GM23338 (cell line): ENCODE results near the gene GPHN. TPM values are rescaled to one million over a fixed set of nuclear protein-coding genes. Genes with fewer than 3 reads are reported as not detected.

Experiments used
- ATAC-seq: fragments of 200-7000 bp; cut with Tn5 transposase; 3 replicates; pipeline ENCODE4 v1.9.1; 2020
- DNase-seq: peaks from one replicate; pipeline ENCODE4 v3.0.0-alpha.2; 2015; ENCODE audit warnings: low spot score
- H2AFZ ChIP-seq: fragments of 200-600 bp; sonication (generic); 2 replicates; pipeline ENCODE4 v1.8.0; 2016; ENCODE audit warnings: antibody characterized with exemption, mild to moderate bottlenecking, moderate library complexity
- H3F3A ChIP-seq: fragments of 200-600 bp; sonication (generic); replicated peaks from 2 replicates; pipeline ENCODE4 v1.8.0; 2017; ENCODE audit warnings: antibody characterized with exemption, mixed run types, low read depth
- H3K27ac ChIP-seq: fragments of 200-600 bp; sonication (generic); 2 replicates; pipeline ENCODE4 v1.6.1; 2016; ENCODE audit warnings: low read depth
- H3K27me3 ChIP-seq: fragments of 200-600 bp; sonication (generic); 2 replicates; pipeline ENCODE4 v1.8.0; 2016; ENCODE audit warnings: mild to moderate bottlenecking, mixed run types, moderate library complexity; ENCODE audit not compliant: insufficient read depth
- H3K36me3 ChIP-seq: fragments of 200-600 bp; sonication (generic); 2 replicates; pipeline ENCODE4 v1.8.0; 2016; ENCODE audit warnings: mild to moderate bottlenecking; ENCODE audit not compliant: insufficient read depth
- H3K4me1 ChIP-seq: fragments of 200-600 bp; sonication (generic); 2 replicates; pipeline ENCODE4 v1.8.0; 2016; ENCODE audit warnings: mild to moderate bottlenecking, moderate library complexity; ENCODE audit not compliant: insufficient read depth
- H3K4me2 ChIP-seq: fragments of 200-600 bp; sonication (generic); 2 replicates; pipeline ENCODE4 v1.7.1; 2017; ENCODE audit warnings: mixed run types
- H3K4me3 ChIP-seq: fragments of 200-600 bp; sonication (generic); 2 replicates; pipeline ENCODE4 v1.6.1; 2016; ENCODE audit warnings: mixed run types
- H3K79me2 ChIP-seq: fragments of 200-600 bp; sonication (generic); replicated peaks from 2 replicates; pipeline ENCODE4 v1.8.0; 2017; ENCODE audit warnings: mild to moderate bottlenecking; ENCODE audit not compliant: insufficient read depth
- H3K9me2 ChIP-seq: fragments of 200-600 bp; sonication (generic); 2 replicates; pipeline ENCODE4 v1.8.0; 2017; ENCODE audit not compliant: insufficient read depth
- H4K20me1 ChIP-seq: fragments of 200-600 bp; sonication (generic); replicated peaks from 2 replicates; pipeline ENCODE4 v1.8.0; 2017; ENCODE audit warnings: mild to moderate bottlenecking; ENCODE audit not compliant: insufficient read depth
- H3K27ac Mint-ChIP-seq: 2 replicates; pipeline ENCODE4 v1.8.0; 2020; ENCODE audit warnings: inconsistent platforms, mild to moderate bottlenecking, moderate library complexity, mixed read lengths
- H3K27me3 Mint-ChIP-seq: 3 replicates; pipeline ENCODE4 v1.8.0; 2022; ENCODE audit warnings: low read depth, mild to moderate bottlenecking, moderate library complexity, mixed read lengths, inconsistent platforms; ENCODE audit not compliant: insufficient read depth, poor library complexity
- H3K36me3 Mint-ChIP-seq: 3 replicates; pipeline ENCODE4 v1.8.0; 2021; ENCODE audit warnings: low read depth, mild to moderate bottlenecking, inconsistent platforms, moderate library complexity, mixed read lengths
- H3K4me1 Mint-ChIP-seq: 3 replicates; pipeline ENCODE4 v1.8.0; 2020; ENCODE audit warnings: mild to moderate bottlenecking, inconsistent platforms, mixed read lengths
- H3K4me3 Mint-ChIP-seq: 3 replicates; pipeline ENCODE4 v1.8.0; 2021; ENCODE audit warnings: moderate library complexity, mild to moderate bottlenecking, inconsistent platforms, mixed read lengths
- H3K9me3 Mint-ChIP-seq: 3 replicates; pipeline ENCODE4 v1.8.0; 2020; ENCODE audit warnings: moderate library complexity, mild to moderate bottlenecking, inconsistent platforms, mixed read lengths
- CREB1 ChIP-seq: fragments of 250-450 bp; sonication (Bioruptor Pico); IDR thresholded peaks from 2 replicates; pipeline ENCODE4 v1.5.0; 2020; ENCODE audit warnings: low read depth, mild to moderate bottlenecking, moderate library complexity
- CTCF ChIP-seq, 2 experiments: fragments of 200-600 bp in 1 of 2; sonication (generic) in 1 of 2; conservative IDR thresholded peaks; 2 replicates each; pipeline versions ENCODE4 v1.5.1 to v1.6.1; 2016 to 2017; ENCODE audit warnings: antibody characterized with exemption in 2 of 2, low read depth in 2 of 2, mild to moderate bottlenecking in 2 of 2, moderate library complexity in 1 of 2
- ETS1 ChIP-seq: IDR thresholded peaks from 2 replicates; pipeline ENCODE4 v1.6.1; 2016; ENCODE audit warnings: antibody characterized with exemption
- EZH2 ChIP-seq: fragments of 200-600 bp; sonication (generic); IDR thresholded peaks from one replicate; pipeline ENCODE4 v1.8.0; 2017; ENCODE audit warnings: antibody characterized with exemption, mild to moderate bottlenecking, low read depth; ENCODE audit not compliant: unreplicated experiment
- EZH2phosphoT487 ChIP-seq: fragments of 200-600 bp; sonication (generic); IDR thresholded peaks from one replicate; pipeline ENCODE4 v1.8.1; 2018; ENCODE audit warnings: antibody characterized with exemption; ENCODE audit not compliant: unreplicated experiment
- JUNB ChIP-seq: IDR thresholded peaks from one replicate; pipeline ENCODE4 v1.6.1; 2016; ENCODE audit warnings: antibody characterized with exemption; ENCODE audit not compliant: unreplicated experiment
- NANOG ChIP-seq: IDR thresholded peaks from 2 replicates; pipeline ENCODE4 v1.6.1; 2016; ENCODE audit warnings: antibody characterized with exemption, borderline replicate concordance
- POLR2AphosphoS5 ChIP-seq: IDR thresholded peaks from 2 replicates; pipeline ENCODE4 v1.6.1; 2016; ENCODE audit warnings: antibody characterized with exemption, low read depth
- STAT1 ChIP-seq: IDR thresholded peaks from one replicate; pipeline ENCODE4 v1.6.1; 2016; ENCODE audit warnings: antibody characterized with exemption; ENCODE audit not compliant: unreplicated experiment
- ZNF114 ChIP-seq: fragments of 250-450 bp; sonication (Bioruptor Pico); IDR thresholded peaks from 2 replicates; pipeline ENCODE4 v1.5.0; 2020; ENCODE audit warnings: mild to moderate bottlenecking, moderate library complexity
- ZNF331 ChIP-seq: fragments of 250-450 bp; sonication (Bioruptor Pico); IDR thresholded peaks from 2 replicates; pipeline ENCODE4 v1.5.0; 2020; ENCODE audit warnings: low read depth, mild to moderate bottlenecking, moderate library complexity
- polyA plus RNA-seq: library from polyadenylated mRNA; unstranded; fragments of >200 nt; fragmentation: Nextera tagmentation; extraction: Ambion mirVana; gene quantifications from 2 replicates; pipeline ENCODE4 v1.2.1, GENCODE V29; 2016
- total RNA-seq: library from RNA; depleted of rRNA; stranded (reverse); fragments of >200 nt; shearing (Covaris generic); gene quantifications from 2 replicates; pipeline ENCODE4 v1.2.3, GENCODE V29; 2014
- TF ChIP-seq, protein P1 (sequence below): fragments of 250-450 bp; sonication (Bioruptor Pico); IDR thresholded peaks from 2 replicates; pipeline ENCODE4 v1.5.0; 2020; ENCODE audit warnings: mild to moderate bottlenecking, moderate library complexity

GPHN gene
- total and polyA plus RNA-seq, 2 experiments from 2014 or later = 17.6 to 20.6 TPM

DNA sequence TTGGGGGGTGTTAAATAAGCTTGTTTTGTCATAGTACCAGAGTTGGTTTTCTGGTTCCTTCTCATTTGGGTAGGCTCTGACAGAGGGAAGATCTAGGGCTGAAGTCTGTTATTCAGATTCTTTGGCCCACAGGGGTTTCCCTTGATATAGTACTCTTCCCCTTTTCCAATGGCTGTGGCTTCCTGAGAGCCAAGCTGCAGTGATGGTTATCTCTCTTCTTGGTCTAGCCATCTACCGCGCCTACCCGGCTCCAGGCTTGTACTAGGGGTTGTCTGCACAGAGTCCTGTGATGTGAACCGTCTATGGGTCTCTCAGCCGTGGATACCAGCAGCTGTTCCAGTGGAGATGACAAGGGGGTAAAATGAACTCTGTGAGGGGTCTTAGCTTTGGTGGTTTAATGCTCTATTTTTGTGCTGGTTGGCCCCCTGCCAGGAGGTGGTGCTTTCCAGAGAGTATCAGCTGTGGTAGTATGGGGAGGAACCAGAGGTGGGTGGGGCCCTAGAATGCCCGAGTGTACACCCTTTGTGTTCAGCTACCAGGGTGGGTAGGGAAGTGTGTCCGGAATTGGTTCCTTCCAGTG is 209.7 kb downstream of the GPHN start:
- no peaks in the 10 kb centered on the region for H3K36me3 ChIP-seq
- Mint-ChIP-seq H3K4me1 (peaks cover 20% of the 10 kb centered on the region), H3K9me3 (peaks cover 16% of the 10 kb centered on the region), H3K27ac (no peak overlapping the region; the same call in 1 of the 2 replicates), H3K27me3 (no peaks in the 10 kb centered on the region), H3K4me3 (no peak overlapping the region), H3K36me3 (peaks cover 32% of the 10 kb centered on the region; the same call in 2 of the 3 replicates)
- no peak overlapping the region for H3K4me3 ChIP-seq
- H3K4me1 ChIP-seq = peaks cover 7% of the 10 kb centered on the region
- H3K27me3 ChIP-seq = no peaks in the 10 kb centered on the region
- H3K9me2 ChIP-seq = no peaks in the 10 kb centered on the region
- DNase-seq (no peak), ATAC-seq (no peak)
- no peak for TF ChIP-seq POLR2AphosphoS5
- no peak overlapping the region for H2AFZ ChIP-seq
- no peak overlapping the region for H3K4me2 ChIP-seq
- H3K79me2 ChIP-seq = peaks cover 15% of the 10 kb centered on the region
- no peaks in the 10 kb centered on the region for H3F3A ChIP-seq
- H3K27ac ChIP-seq = no peak overlapping the region
- H4K20me1 ChIP-seq = no peaks in the 10 kb centered on the region; the same call in 1 of the 2 replicates

- DNase-seq (no peak), ATAC-seq (no peak)
- Mint-ChIP-seq H3K36me3 (peaks cover 29% of the 10 kb centered on the region), H3K27me3 (peaks cover 4% of the 10 kb centered on the region), H3K4me3 (no peak overlapping the region), H3K27ac (no peak overlapping the region), H3K9me3 (peaks cover 30% of the 10 kb centered on the region), H3K4me1 (no peaks in the 10 kb centered on the region)
- no peaks in the 10 kb centered on the region for H4K20me1 ChIP-seq
- H3K36me3 ChIP-seq = no peaks in the 10 kb centered on the region
- H3K4me1 ChIP-seq = no peaks in the 10 kb centered on the region
- no peaks in the 10 kb centered on the region for H3F3A ChIP-seq
- no peaks in the 10 kb centered on the region for H3K27me3 ChIP-seq
- no peaks in the 10 kb centered on the region for H3K9me2 ChIP-seq
- H3K4me2 ChIP-seq = no peak overlapping the region
- 0 out of 2 replicates have a peak, but pooled peaks cover 3% of the 10 kb centered on the region for H3K79me2 ChIP-seq
- H3K4me3 ChIP-seq = no peak overlapping the region
- H3K27ac ChIP-seq = no peak overlapping the region
- no peak overlapping the region for H2AFZ ChIP-seq
- TF ChIP-seq EZH2 (no peak), CREB1 (no peak), CTCF (conservative IDR thresholded peaks at IDR 0.05; ENCODE audit: low read depth in 2 of 2) (no peak), STAT1 (no peak), ZNF331 (CRISPR knock-in tag) (no peak), EZH2phosphoT487 (no peak), ZNF114 (CRISPR knock-in tag) (no peak), JUNB (no peak), NANOG (no peak), ETS1 (no peak)
- TF ChIP-seq, protein P1, sequence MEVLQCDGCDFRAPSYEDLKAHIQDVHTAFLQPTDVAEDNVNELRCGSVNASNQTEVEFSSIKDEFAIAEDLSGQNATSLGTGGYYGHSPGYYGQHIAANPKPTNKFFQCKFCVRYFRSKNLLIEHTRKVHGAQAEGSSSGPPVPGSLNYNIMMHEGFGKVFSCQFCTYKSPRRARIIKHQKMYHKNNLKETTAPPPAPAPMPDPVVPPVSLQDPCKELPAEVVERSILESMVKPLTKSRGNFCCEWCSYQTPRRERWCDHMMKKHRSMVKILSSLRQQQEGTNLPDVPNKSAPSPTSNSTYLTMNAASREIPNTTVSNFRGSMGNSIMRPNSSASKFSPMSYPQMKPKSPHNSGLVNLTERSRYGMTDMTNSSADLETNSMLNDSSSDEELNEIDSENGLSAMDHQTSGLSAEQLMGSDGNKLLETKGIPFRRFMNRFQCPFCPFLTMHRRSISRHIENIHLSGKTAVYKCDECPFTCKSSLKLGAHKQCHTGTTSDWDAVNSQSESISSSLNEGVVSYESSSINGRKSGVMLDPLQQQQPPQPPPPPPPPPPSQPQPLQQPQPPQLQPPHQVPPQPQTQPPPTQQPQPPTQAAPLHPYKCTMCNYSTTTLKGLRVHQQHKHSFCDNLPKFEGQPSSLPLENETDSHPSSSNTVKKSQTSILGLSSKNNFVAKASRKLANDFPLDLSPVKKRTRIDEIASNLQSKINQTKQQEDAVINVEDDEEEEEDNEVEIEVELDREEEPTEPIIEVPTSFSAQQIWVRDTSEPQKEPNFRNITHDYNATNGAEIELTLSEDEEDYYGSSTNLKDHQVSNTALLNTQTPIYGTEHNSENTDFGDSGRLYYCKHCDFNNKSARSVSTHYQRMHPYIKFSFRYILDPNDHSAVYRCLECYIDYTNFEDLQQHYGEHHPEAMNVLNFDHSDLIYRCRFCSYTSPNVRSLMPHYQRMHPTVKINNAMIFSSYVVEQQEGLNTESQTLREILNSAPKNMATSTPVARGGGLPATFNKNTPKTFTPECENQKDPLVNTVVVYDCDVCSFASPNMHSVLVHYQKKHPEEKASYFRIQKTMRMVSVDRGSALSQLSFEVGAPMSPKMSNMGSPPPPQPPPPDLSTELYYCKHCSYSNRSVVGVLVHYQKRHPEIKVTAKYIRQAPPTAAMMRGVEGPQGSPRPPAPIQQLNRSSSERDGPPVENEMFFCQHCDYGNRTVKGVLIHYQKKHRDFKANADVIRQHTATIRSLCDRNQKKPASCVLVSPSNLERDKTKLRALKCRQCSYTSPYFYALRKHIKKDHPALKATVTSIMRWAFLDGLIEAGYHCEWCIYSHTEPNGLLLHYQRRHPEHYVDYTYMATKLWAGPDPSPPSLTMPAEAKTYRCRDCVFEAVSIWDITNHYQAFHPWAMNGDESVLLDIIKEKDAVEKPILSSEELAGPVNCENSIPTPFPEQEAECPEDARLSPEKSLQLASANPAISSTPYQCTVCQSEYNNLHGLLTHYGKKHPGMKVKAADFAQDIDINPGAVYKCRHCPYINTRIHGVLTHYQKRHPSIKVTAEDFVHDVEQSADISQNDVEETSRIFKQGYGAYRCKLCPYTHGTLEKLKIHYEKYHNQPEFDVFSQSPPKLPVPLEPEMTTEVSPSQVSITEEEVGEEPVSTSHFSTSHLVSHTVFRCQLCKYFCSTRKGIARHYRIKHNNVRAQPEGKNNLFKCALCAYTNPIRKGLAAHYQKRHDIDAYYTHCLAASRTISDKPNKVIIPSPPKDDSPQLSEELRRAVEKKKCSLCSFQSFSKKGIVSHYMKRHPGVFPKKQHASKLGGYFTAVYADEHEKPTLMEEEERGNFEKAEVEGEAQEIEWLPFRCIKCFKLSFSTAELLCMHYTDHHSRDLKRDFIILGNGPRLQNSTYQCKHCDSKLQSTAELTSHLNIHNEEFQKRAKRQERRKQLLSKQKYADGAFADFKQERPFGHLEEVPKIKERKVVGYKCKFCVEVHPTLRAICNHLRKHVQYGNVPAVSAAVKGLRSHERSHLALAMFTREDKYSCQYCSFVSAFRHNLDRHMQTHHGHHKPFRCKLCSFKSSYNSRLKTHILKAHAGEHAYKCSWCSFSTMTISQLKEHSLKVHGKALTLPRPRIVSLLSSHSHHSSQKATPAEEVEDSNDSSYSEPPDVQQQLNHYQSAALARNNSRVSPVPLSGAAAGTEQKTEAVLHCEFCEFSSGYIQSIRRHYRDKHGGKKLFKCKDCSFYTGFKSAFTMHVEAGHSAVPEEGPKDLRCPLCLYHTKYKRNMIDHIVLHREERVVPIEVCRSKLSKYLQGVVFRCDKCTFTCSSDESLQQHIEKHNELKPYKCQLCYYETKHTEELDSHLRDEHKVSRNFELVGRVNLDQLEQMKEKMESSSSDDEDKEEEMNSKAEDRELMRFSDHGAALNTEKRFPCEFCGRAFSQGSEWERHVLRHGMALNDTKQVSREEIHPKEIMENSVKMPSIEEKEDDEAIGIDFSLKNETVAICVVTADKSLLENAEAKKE (CRISPR knock-in tag) = no peak
Measured at GRCh38 chr14:66724996-66725395, 217.0 kb downstream of the GPHN start.
